HG03064 (cell line): ENCODE data around the gene PACSIN2.

ENCODE experiments used
- ATAC-seq: cut with Tn5 transposase; IDR thresholded peaks from one replicate; pipeline ENCODE4 v1.9.1; 2021; ENCODE audit warnings: low read depth; ENCODE audit not compliant: unreplicated experiment

PACSIN2 gene

DNA sequence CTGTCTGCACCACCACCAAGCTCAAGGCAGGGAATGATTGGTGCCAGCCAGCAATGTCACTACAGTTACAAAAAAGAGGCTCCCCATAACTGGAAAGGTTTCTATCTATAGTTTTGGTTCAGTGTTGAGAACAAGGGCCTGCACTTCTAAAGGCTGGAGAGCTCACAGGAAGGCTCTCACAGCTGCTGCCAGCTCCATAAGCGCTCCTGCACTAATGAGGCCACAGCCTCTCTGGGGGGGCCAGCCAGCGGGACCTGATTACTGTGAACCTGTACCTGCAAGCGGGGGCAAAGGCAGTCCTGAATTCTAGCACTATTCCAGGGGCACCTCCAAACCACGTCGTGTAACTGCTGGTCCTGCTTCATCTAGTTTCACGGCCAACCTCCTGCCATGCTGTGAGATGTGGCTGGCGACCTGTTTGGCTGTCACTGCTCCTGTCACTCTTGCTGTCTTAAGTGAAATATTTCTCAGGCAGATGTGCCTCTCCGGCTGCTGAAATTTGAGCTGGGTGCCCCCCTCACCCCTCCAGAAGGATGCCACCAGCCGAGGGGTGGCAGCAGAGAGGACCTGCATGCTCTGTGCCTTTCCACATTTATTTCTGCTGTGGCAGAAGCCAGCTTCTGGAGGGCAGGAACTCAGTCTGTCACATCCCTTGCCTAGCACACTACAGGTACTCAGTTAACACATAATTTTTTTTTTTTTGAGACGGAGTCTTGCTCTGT is 104.6 kb downstream of the PACSIN2 start:
- no peak for ATAC-seq

GRCh38 chr22:42909363-42910058 is 105.4 kb downstream of the PACSIN2 start:
- no peak for ATAC-seq

DNA sequence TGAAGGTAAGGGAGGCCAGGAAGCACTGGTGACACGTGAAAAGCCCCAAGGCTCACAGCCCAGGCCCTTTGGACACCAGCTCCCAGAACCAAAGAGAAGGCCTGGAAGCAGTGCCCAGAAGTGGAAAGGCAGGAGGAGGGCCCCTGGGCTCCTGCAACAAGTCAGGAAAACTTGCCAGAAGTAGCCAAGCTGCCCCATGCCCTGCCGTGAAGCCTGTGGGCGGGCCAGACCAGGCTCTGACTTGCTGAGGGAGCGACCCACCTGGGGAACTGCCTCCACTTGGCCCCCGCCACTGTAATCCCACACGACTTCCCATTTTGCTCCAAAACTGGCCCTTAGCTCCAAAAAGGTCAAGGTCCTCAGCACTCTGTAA is 106.6 kb downstream of the PACSIN2 start:
- ATAC-seq = no peak

DNA sequence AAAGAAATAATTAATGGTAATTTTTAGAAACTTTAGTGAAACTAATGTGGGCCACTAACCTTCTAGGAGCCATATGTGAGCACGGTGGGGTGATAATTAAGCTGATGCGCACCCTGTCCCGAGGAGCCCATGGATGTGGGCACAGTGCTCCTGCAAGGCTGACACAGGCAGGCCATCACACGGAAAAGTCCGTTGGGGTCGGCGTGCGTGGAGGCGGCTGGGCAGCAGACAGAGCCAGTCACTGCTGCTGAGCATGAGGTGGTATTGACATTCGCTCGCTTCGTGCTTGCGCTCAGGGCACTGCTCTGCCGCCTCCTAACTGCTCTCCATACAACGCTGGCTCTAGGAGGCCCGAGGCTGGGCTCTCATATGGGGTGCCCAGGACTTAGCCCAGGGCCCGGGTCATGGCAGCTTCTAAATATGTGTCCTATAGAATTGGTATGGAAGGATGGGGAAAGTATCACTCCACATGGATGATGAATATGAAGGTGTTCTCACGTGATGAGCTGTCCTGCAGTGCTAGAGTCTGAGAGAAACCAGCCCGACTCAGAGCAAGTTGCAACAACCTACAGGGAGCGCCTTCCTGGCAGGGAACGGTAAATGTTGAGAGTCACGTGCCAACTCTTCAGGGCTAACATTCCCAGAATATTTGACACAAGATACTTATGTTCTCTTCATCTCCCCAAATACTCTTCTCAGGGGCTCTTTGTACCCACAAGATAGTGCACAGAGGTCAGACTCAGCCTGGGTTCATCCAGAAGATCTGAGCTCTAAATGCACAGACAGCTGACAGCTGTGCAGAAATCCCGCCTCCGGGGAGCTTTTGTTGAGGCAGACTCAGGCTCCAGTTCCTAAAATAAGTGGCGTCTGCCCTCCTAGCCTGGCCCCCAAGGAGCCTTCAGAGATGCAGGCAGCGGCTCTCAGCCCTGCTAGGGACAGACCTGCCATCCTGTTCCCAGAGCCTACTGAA is 107.3 kb downstream of the PACSIN2 start:
- no peak for ATAC-seq

- no peak for ATAC-seq
Observed at GRCh38 chr22:42906605-42907348, 108.2 kb downstream of the PACSIN2 start.

- ATAC-seq = no peak
Observed at GRCh38 chr22:42905702-42906183, 109.2 kb downstream of the PACSIN2 start.

DNA sequence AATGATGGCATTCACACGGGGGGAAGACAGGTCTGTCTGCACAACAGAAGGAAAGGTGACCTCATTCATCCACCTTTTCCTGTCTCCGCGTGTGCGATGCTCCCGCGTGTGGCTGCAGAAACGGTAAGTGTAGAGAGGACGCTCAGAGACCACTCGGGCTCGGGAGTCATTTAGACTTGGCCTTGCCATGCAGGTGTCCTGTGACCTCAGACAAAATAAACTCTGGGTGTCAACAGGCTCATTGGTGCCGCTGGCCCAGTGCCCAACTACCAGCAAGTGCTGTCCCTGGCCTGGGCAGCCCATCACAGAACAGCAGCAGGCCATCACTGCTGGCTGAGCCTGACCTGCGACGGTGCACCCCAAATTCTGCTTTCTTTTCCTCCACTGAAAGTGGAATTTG is 109.7 kb downstream of the PACSIN2 start:
- ATAC-seq = no peak

DNA sequence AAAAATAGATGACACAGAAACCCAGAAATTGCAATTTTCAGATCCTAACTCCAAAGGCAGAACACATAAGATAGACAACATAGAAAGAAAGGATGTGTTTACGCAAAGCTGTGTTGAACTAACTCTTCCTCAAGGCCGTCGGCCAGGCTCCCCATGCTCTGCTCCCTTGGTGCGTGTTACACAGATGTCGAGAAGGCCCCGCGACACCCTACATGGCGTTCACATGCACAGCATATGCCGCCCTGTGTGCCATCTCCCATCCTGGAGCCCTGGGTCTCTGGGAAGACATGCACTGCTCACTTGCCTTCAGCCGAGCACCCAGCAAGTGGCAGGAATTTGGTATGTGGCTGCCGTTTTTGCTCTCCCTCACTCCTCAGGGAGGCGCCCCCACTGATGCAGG is 110.9 kb downstream of the PACSIN2 start:
- ATAC-seq = no peak

- no peak for ATAC-seq
Observed at GRCh38 chr22:42902875-42903510, 112.0 kb downstream of the PACSIN2 start.

- ATAC-seq = no peak
Observed at GRCh38 chr22:42901790-42902508, 113.0 kb downstream of the PACSIN2 start.

DNA sequence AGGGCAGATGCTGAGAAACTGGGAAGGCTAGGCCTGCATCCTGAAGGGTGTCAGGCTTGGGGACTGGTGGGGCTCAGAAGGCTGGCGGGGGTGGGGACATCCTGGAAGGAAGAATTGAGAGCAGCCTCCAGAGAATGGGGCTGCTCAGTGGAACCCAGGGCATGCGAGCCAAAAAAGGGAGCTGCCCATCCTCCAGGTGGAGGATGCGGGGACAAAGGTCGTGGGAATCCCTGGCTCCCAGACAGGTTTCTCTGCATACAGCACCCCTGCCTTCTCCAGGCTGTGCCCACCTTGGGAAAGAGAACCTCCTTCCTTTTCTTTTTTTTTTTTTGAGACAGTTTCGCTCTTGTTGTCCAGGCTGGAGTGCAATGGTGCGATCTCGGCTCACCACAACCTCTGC is 117.0 kb downstream of the PACSIN2 start:
- no peak for ATAC-seq

DNA sequence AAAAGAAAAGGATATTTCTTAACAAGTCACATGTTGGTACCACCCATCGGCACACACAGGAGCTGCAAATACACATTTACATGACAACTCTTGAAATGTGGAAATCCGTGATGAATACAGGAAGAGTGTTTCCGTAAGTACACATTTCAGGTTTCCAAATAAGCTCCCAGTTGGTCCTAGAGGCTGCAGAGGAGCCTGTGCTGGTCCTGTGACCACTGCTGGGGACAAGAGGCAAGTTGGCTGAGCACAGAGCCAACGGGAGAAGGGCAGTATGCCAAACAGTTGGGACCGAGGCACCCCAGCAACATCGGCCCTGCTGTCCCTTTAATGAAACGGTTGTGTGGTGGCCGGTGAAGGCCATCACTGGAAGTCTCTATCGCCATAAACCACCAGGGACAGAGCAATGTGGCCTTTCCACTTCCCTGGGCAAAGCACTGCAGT is 119.4 kb downstream of the PACSIN2 start:
- ATAC-seq = no peak

DNA sequence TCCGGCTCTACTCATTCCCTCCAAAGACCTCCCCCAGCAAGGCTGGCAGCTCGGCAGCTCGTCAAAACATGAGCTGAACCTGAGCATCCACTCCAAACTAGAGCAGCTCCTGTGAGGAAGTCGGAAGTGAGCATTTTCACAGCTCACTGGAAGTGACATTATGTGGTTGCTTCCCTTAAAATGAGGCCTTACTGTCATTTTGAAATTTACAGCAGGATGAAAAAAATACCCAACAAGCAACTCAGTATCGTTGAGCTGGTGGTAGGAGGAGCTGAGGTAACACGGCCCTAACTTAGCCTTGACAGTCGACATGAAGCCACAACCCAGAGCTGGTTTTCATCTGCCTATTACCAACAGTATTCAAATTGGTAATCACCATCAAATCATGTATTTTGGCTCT is 119.9 kb downstream of the PACSIN2 start:
- ATAC-seq = no peak

- no peak for ATAC-seq
Observed at GRCh38 chr22:42893371-42894150, 121.4 kb downstream of the PACSIN2 start.

DNA sequence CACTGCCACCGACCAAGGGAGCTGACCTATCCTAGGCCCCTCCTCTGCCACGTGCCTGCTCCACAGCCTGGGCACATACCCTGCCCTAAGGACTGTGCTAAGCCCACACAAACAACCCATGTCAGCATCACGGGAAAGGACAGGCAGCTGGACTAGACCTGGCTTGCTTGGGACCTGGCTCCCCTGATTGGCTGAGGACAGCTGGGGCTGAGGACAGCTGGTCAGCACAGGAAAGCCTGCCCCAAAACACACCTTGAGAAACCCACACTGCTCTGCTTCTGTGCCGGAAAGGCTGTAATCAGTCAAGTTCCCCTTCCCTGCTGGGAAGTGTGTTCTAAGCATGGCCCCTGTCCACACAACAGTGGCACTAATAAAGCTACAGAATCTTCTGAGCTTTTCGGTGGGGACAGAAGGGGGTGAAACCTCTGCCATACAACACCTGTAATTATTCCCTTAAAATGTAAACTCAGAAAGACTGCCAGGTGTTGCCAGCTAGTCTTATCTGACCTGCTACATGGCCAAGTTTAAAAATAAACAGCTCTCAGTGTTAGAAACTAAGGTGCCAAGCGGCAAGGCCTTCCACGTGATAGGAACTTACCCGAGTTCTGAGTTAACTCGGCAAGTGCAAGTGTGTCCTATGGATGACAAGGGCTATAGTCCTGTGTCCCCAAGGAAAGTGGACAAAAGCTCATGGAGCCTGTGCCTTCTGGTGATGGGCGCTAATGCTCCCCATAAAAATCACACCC is 122.2 kb downstream of the PACSIN2 start:
- ATAC-seq = no peak

DNA sequence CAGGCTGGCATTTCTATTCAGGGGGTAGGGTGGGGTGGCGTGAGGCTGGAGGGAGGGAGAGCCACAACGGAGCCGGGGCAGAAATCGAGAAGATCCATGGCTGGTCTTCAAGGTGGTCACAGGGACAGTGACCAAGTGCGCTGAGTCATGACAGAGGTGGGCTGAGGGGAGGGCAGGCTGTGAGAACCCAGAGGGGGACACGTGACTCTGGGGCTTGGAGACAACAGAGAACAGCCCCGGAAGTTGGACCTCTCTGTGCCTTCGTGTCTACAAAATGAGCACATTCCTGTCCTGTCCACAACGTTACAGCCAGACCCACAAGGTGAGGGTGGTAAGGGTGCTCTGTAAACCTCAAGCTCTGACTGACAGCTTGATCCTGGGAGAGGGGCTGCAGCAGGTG is 122.8 kb downstream of the PACSIN2 start:
- ATAC-seq = no peak

DNA sequence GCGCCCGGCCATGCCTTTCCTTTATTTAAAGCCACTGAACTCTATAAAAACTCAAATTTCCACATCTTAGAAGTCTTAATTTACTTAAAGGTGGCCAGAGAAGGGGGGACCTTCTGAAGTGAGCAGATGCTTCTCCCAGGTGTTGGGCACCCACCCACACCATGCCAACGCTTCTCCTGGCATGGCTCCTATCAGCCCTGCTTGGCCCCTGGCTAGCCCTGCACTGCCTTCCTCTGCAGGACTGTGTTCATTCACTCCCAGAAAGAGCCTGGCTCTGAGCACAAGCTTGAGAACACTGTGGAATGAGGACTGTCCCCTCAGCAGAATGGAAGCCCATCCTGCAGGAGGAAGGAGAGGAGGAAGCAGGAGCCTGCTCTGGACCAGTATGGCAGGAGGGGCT is 123.3 kb downstream of the PACSIN2 start:
- no peak for ATAC-seq

DNA sequence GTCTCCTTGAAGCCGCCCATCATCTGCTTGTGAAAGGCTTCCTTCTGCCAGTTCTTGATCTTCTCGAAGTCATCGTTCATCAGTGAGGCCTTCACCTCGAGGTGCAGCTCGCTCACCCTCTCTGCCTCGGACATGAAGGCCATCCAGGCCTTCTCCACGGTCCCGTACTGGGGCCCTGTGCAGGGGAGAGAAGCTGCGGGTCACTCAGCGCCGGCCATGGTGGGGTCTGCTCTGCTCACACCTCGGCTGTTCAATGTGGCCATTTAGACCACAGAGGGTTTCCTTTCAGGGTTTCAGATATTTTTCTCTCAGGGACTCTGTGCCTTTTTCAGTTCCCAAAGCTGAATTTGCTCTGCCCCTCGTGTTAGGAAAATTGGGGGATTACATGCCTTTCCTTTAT is 123.9 kb downstream of the PACSIN2 start:
- ATAC-seq = no peak
